Sigmoid colon (tissue), 7 donors: ENCODE results near the gene MMP24. TPM values are rescaled to one million over a fixed set of nuclear protein-coding genes. Genes with fewer than 3 reads are reported as not detected.
"Not testable (repeated sequence)": the region's sequence is repeated elsewhere in the genome, so short reads cannot be mapped to it uniquely, and the experiment has no call there.

Experiments used
- DNase-seq: peaks from one replicate; pipeline ENCODE4 v3.0.0-alpha.2; 2019
- H3K27ac ChIP-seq, 4 donors: fragments of 200-600 bp; sonication (generic); one replicate each; pipeline ENCODE4 v1.5.1; 2016 to 2019; ENCODE audit warnings: mild to moderate bottlenecking in 1 of 4
- H3K27me3 ChIP-seq, 3 donors: fragments of 200-600 bp; sonication (generic); one replicate each; pipeline ENCODE4 v1.5.1; 2019; ENCODE audit warnings: mild to moderate bottlenecking in 1 of 3
- H3K36me3 ChIP-seq, 4 donors: fragments of 200-600 bp; sonication (generic); one replicate each; pipeline ENCODE4 v1.5.1; 2016 to 2019
- H3K4me1 ChIP-seq, 4 donors: fragments of 200-600 bp; sonication (generic); one replicate each; pipeline ENCODE4 v1.5.1; 2017 to 2019
- H3K4me3 ChIP-seq, 4 donors: fragments of 200-600 bp; sonication (generic); one replicate each; pipeline ENCODE4 v1.5.1; 2017 to 2019; ENCODE audit warnings: mild to moderate bottlenecking in 2 of 4, moderate library complexity in 1 of 4
- H3K9me3 ChIP-seq, 4 donors: fragments of 200-600 bp in 3 of 4; sonication (generic) in 3 of 4; one replicate each; pipeline versions ENCODE4 v1.5.1 to v1.6.1; 2013 to 2019
- CTCF ChIP-seq, 4 experiments: fragments of 450-650 bp in 3 of 4; fragments of 200-600 bp in 1 of 4; IDR thresholded peaks; one replicate each; pipeline ENCODE4 v1.5.1; 2016 to 2019; ENCODE audit warnings: antibody characterized with exemption in 4 of 4, mild to moderate bottlenecking in 3 of 4, moderate library complexity in 2 of 4
- EP300 ChIP-seq, 4 donors: sonication (generic); formaldehyde crosslinking; IDR thresholded peaks; one replicate each; pipeline ENCODE4 v1.6.1; 2017; ENCODE audit warnings: antibody characterized with exemption in 4 of 4
- POLR2A ChIP-seq, 2 donors: fragments of 450-650 bp; IDR thresholded peaks; one replicate each; pipeline ENCODE4 v1.6.1; 2016; ENCODE audit warnings: antibody characterized with exemption in 2 of 2, mild to moderate bottlenecking in 2 of 2, moderate library complexity in 2 of 2
- POLR2AphosphoS5 ChIP-seq, 4 donors: sonication (generic); formaldehyde crosslinking; IDR thresholded peaks; one replicate each; pipeline ENCODE4 v1.6.1; 2017; ENCODE audit warnings: antibody characterized with exemption in 4 of 4
- WGBS, 2 donors: extraction: QIAGEN DNeasy Blood & Tissue Kit; methylation state at CpG; one replicate each; pipeline ENCODE4 v1.1.7; 2013; 5-methylcytosine and 5-hydroxymethylcytosine counted together
- intact Hi-C: fragments of 100-400 bp; cut with DNase I; formaldehyde crosslinking; loops from one replicate; pipeline ENCODE4 v1.15.1; 2023
- polyA plus RNA-seq, 3 donors: library from polyadenylated mRNA; stranded (reverse); fragments of 200-250 nt; gene quantifications; one replicate each; pipeline ENCODE4 v1.2.3, GENCODE V29; 2013
- total RNA-seq, 4 donors: library from RNA; depleted of rRNA; stranded (reverse); fragments of >200 nt; gene quantifications; one replicate each; pipeline ENCODE4 v1.1.0, GENCODE V29; 2016
- donor health status: healthy with polysubstance abuse.
- donor health status: Bipolar disorder and iron deficiency.
- donor health status: healthy.

Gene MMP24
- total and polyA plus RNA-seq, 7 donors, result under 0.01 to 1.4 (median 0.46) TPM

DNA sequence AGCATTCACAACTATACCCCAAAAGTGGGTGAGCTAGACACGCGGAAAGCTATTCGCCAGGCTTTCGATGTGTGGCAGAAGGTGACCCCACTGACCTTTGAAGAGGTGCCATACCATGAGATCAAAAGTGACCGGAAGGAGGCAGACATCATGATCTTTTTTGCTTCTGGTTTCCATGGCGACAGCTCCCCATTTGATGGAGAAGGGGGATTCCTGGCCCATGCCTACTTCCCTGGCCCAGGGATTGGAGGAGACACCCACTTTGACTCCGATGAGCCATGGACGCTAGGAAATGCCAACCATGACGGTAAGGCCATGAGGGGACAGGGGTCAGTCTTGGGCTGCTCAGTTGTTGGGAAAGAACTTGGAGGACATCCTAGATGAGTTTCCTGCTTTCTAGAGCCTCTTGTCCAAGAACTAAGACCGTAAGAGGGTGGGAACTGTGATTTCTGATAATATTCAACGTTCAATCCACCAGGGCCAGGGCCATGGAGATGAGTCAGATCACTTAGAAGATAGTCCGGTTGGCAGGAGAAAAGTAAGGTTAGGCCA lies 28.0 kb downstream of the MMP24 start:
- TF ChIP-seq POLR2A (IDR thresholded peaks at IDR 0.05) (no peak), CTCF (IDR thresholded peaks at IDR 0.05) (no peak), EP300 (IDR thresholded peaks at IDR 0.05) (no peak), POLR2AphosphoS5 (IDR thresholded peaks at IDR 0.05) (no peak)
- no peak overlapping the region for H3K4me3 ChIP-seq
- H3K9me3 ChIP-seq, result no peaks in the 10 kb centered on the region
- 96 to 97% methylated on average over 12 of the region's 12 CpGs for WGBS, 2 donors
- H3K36me3 ChIP-seq, result peaks cover 0 to 18% (median 3%) of the 10 kb centered on the region in 4 donors
- intact Hi-C loops, result no loop called here
- H3K27me3 ChIP-seq, result no peaks in the 10 kb centered on the region
- H3K27ac ChIP-seq, result no peak overlapping the region
- H3K4me1 ChIP-seq, result peaks cover 0 to 8% (median 0%) of the 10 kb centered on the region in 4 donors
- DNase-seq, result no peak

GRCh38 chr20:35257175-35257909 lies 30.9 kb downstream of the MMP24 start:
- DNase-seq, result no peak
- 69 to 90% methylated on average over 8 of the region's 8 CpGs for WGBS, 2 donors
- H3K9me3 ChIP-seq, result no peaks in the 10 kb centered on the region
- H3K4me1 ChIP-seq, result peaks cover 0 to 28% (median 16%) of the 10 kb centered on the region in 4 donors
- H3K27ac ChIP-seq, result no peak overlapping the region
- peaks cover 0 to 12% (median 3%) of the 10 kb centered on the region in 4 donors for H3K36me3 ChIP-seq
- intact Hi-C loops, result no loop called here
- no peak overlapping the region for H3K4me3 ChIP-seq
- H3K27me3 ChIP-seq, result no peaks in the 10 kb centered on the region
- TF ChIP-seq EP300 (IDR thresholded peaks at IDR 0.05), result no peak
- TF ChIP-seq POLR2AphosphoS5 (IDR thresholded peaks at IDR 0.05), result no peak

GRCh38 chr20:35260426-35260825 lies 33.9 kb downstream of the MMP24 start:
- intact Hi-C loops, result no loop called here
- Histone ChIP-seq H3K27me3 (no peaks in the 10 kb centered on the region), H3K36me3 (peaks cover 0 to 9% (median 0%) of the 10 kb centered on the region in 4 donors), H3K27ac (peak overlapping the region in 1 of 4 donors; percentile 73), H3K4me3 (no peak overlapping the region), H3K9me3 (no peaks in the 10 kb centered on the region), H3K4me1 (peaks cover 0 to 50% (median 39%) of the 10 kb centered on the region in 4 donors)
- 92 to 97% methylated on average over 6 of the region's 6 CpGs for WGBS, 2 donors
- TF ChIP-seq POLR2A (IDR thresholded peaks at IDR 0.05) (no peak), EP300 (IDR thresholded peaks at IDR 0.05) (no peak), POLR2AphosphoS5 (IDR thresholded peaks at IDR 0.05) (no peak), CTCF (IDR thresholded peaks at IDR 0.05) (no peak)
- no peak for DNase-seq

GRCh38 chr20:35262321-35262720 lies 35.8 kb downstream of the MMP24 start:
- peak overlapping the region; percentile 42 to 73 (median 64) for H3K27ac ChIP-seq
- H3K36me3 ChIP-seq, DNase-seq, H3K4me3 ChIP-seq, intact Hi-C loops, H3K27me3 ChIP-seq, H3K9me3 ChIP-seq: not testable (repeated sequence)
- H3K4me1 ChIP-seq, result peaks cover 0 to 57% (median 39%) of the 10 kb centered on the region in 4 donors
- WGBS, 2 donors, result 74 to 78% methylated on average over 7 of the region's 10 CpGs

DNA sequence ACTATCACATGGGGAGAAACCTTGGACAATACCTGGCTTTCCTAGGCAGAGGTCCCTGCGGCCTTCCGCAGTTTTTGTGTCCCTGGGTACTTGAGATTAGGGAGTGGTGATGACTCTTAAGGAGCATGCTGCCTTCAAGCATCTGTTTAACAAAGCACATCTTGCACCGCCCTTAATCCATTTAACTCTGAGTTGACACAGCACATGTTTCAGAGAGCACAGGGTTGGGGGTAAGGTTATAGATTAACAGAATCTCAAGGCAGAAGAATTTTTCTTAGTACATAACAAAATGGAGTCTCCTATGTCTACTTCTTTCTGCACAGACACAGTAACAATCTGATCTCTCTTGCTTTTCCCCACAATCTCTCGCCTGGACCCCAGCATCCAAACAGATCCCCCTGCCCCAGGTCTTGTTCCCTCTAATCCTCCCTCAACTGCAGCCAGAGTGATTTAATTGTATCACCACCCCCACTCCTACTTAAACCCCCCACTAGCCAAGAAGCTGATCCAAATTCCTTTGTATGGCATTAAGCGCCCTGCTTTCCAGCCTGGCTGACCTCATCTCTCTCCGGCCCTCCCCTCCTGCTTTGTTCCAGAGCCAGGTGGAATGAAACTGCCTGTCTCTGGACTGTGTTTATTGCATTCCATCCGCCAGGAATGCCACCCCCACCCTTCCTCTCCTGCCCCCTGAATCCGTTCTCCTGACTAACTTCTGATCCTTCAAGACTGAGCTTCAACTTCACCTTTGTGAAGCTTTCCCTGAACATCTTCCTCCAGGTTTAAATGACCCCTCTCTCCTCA lies 36.4 kb downstream of the MMP24 start:
- peak overlapping the region; percentile 78 to 92 (median 84) for H3K27ac ChIP-seq
- H3K9me3 ChIP-seq, H3K27me3 ChIP-seq, intact Hi-C loops, DNase-seq, H3K4me3 ChIP-seq: not testable (repeated sequence)
- WGBS, 2 donors, result 30 to 57% methylated on average over 5 of the region's 8 CpGs
- peaks cover 0 to 57% (median 36%) of the 10 kb centered on the region in 4 donors for H3K4me1 ChIP-seq
- TF ChIP-seq POLR2AphosphoS5 (IDR thresholded peaks at IDR 0.05) (peak in 3 of 4 donors; percentile 47 to 77 (median 71)), CTCF (IDR thresholded peaks at IDR 0.05) (peak in 1 of 4 experiments; percentile 19)
- H3K36me3 ChIP-seq, result peaks cover 0 to 13% (median 0%) of the 10 kb centered on the region in 4 donors
